ENCODE measurements around the gene MED20.

Gene MED20

GRCh38 chr6:41901882-41902519 is 18.9 kb downstream of the MED20 start:
- no peak overlapping the region for H3K27ac Mint-ChIP-seq
- peaks cover 6 to 21% of the 10 kb centered on the region in 2 donors for H3K36me3 Mint-ChIP-seq
- peaks cover 0 to 6% of the 10 kb centered on the region in 2 donors for H3K4me1 Mint-ChIP-seq
- H3K27me3 Mint-ChIP-seq = no peaks in the 10 kb centered on the region
- no peaks in the 10 kb centered on the region for H3K9me3 Mint-ChIP-seq
- ATAC-seq (replicated peaks) (peak; percentile 31 to 55), DNase-seq (no peak)
- no peak overlapping the region for H3K4me3 Mint-ChIP-seq

GRCh38 chr6:41900861-41901260 is 20.1 kb downstream of the MED20 start:
- peaks cover 2 to 10% of the 10 kb centered on the region in 2 donors for H3K36me3 Mint-ChIP-seq
- no peak overlapping the region for H3K27ac Mint-ChIP-seq
- peaks cover 4 to 16% of the 10 kb centered on the region in 2 donors for H3K4me1 Mint-ChIP-seq
- DNase-seq (no peak), ATAC-seq (replicated peaks) (no peak)
- H3K9me3 Mint-ChIP-seq = no peaks in the 10 kb centered on the region
- no peaks in the 10 kb centered on the region for H3K27me3 Mint-ChIP-seq
- no peak overlapping the region for H3K4me3 Mint-ChIP-seq

GRCh38 chr6:41896281-41896680 is 24.7 kb downstream of the MED20 start:
- H3K9me3 Mint-ChIP-seq = no peaks in the 10 kb centered on the region

GRCh38 chr6:41895300-41896233 is 25.4 kb downstream of the MED20 start, which contains the start of gene USP49:
TSS of gene USP49 (minus strand) at chr6:41895375. CDS start at chr6:41806983, 88,392 bp downstream.
- Mint-ChIP-seq H3K27me3 (no peaks in the 10 kb centered on the region), H3K4me3 (no peak within 1 kb of the TSS), H3K36me3 (no peaks in the 10 kb centered on the region), H3K4me1 (peaks cover 5 to 12% of the 10 kb centered on the region in 2 donors), H3K9me3 (no peaks in the 10 kb centered on the region), H3K27ac (peak within 1 kb of the TSS; percentile 96)
- peak; percentile 91 to 94 for ATAC-seq (replicated peaks)
- DNase-seq = peak; percentile 82

More at GRCh38 chr6:41896281-41896680, 24.7 kb downstream of the MED20 start:
- ATAC-seq (replicated peaks) (no peak), DNase-seq (no peak)
- Mint-ChIP-seq H3K36me3 (no peaks in the 10 kb centered on the region), H3K4me3 (no peak overlapping the region), H3K27me3 (no peaks in the 10 kb centered on the region), H3K27ac (peak overlapping the region; percentile 96), H3K4me1 (peaks cover 5 to 12% of the 10 kb centered on the region in 2 donors)

- peak overlapping the region; percentile 96 for H3K27ac Mint-ChIP-seq
- no peaks in the 10 kb centered on the region for H3K36me3 Mint-ChIP-seq
- peak; percentile 31 to 33 for ATAC-seq (replicated peaks)
- no peak overlapping the region for H3K4me3 Mint-ChIP-seq
- H3K4me1 Mint-ChIP-seq = peaks cover 5 to 12% of the 10 kb centered on the region in 2 donors
- no peaks in the 10 kb centered on the region for H3K27me3 Mint-ChIP-seq
- no peak for DNase-seq
- H3K9me3 Mint-ChIP-seq = no peaks in the 10 kb centered on the region
Observed at GRCh38 chr6:41894366-41895299, 26.3 kb downstream of the MED20 start.

GRCh38 chr6:41892921-41893564 is 27.9 kb downstream of the MED20 start:
- Mint-ChIP-seq H3K36me3 (no peaks in the 10 kb centered on the region), H3K4me3 (no peak overlapping the region), H3K27me3 (no peaks in the 10 kb centered on the region), H3K9me3 (no peaks in the 10 kb centered on the region), H3K4me1 (peaks cover 5 to 12% of the 10 kb centered on the region in 2 donors), H3K27ac (no peak overlapping the region)
- no peak for DNase-seq
- ATAC-seq (replicated peaks) = no peak

GRCh38 chr6:41887331-41887751 is 33.6 kb downstream of the MED20 start:
- no peak overlapping the region for H3K27ac Mint-ChIP-seq
- no peaks in the 10 kb centered on the region for H3K36me3 Mint-ChIP-seq
- no peaks in the 10 kb centered on the region for H3K9me3 Mint-ChIP-seq
- no peaks in the 10 kb centered on the region for H3K4me1 Mint-ChIP-seq
- no peaks in the 10 kb centered on the region for H3K27me3 Mint-ChIP-seq
- DNase-seq = no peak
- no peak overlapping the region for H3K4me3 Mint-ChIP-seq
- no peak for ATAC-seq (replicated peaks)

GRCh38 chr6:41885930-41886329 is 35.0 kb downstream of the MED20 start:
- no peaks in the 10 kb centered on the region for H3K9me3 Mint-ChIP-seq
- ATAC-seq (replicated peaks) (no peak), DNase-seq (no peak)
- no peaks in the 10 kb centered on the region for H3K27me3 Mint-ChIP-seq
- H3K4me3 Mint-ChIP-seq = no peak overlapping the region
- H3K27ac Mint-ChIP-seq = no peak overlapping the region
- no peaks in the 10 kb centered on the region for H3K36me3 Mint-ChIP-seq
- H3K4me1 Mint-ChIP-seq = no peaks in the 10 kb centered on the region

- DNase-seq (no peak), ATAC-seq (replicated peaks) (no peak)
- Mint-ChIP-seq H3K4me1 (peaks cover 0 to 1% of the 10 kb centered on the region in 2 donors), H3K9me3 (no peaks in the 10 kb centered on the region), H3K27ac (no peak overlapping the region), H3K4me3 (no peak overlapping the region), H3K27me3 (no peaks in the 10 kb centered on the region), H3K36me3 (no peaks in the 10 kb centered on the region)
Observed at GRCh38 chr6:41884957-41885356, 36.0 kb downstream of the MED20 start.

- no peak for ATAC-seq (replicated peaks)
- no peak for DNase-seq
Observed at GRCh38 chr6:41881506-41881905, 39.4 kb downstream of the MED20 start.

GRCh38 chr6:41878961-41879405 is 42.0 kb downstream of the MED20 start:
- H3K27ac Mint-ChIP-seq = no peak overlapping the region
- no peaks in the 10 kb centered on the region for H3K9me3 Mint-ChIP-seq
- DNase-seq (no peak), ATAC-seq (replicated peaks) (no peak)
- peaks cover 4 to 6% of the 10 kb centered on the region in 2 donors for H3K4me1 Mint-ChIP-seq
- H3K27me3 Mint-ChIP-seq = no peaks in the 10 kb centered on the region
- H3K36me3 Mint-ChIP-seq = no peaks in the 10 kb centered on the region
- no peak overlapping the region for H3K4me3 Mint-ChIP-seq

More at GRCh38 chr6:41881506-41881905, 39.4 kb downstream of the MED20 start:
- Mint-ChIP-seq H3K36me3 (no peaks in the 10 kb centered on the region), H3K27me3 (no peaks in the 10 kb centered on the region), H3K4me1 (peaks cover 0 to 1% of the 10 kb centered on the region in 2 donors), H3K27ac (no peak overlapping the region), H3K9me3 (no peaks in the 10 kb centered on the region), H3K4me3 (no peak overlapping the region)

GRCh38 chr6:41878246-41878645 is 42.7 kb downstream of the MED20 start:
- Mint-ChIP-seq H3K27me3 (no peaks in the 10 kb centered on the region), H3K27ac (no peak overlapping the region), H3K36me3 (no peaks in the 10 kb centered on the region), H3K9me3 (no peaks in the 10 kb centered on the region), H3K4me1 (peaks cover 4 to 6% of the 10 kb centered on the region in 2 donors), H3K4me3 (no peak overlapping the region)
- no peak for DNase-seq
- ATAC-seq (replicated peaks) = no peak

- no peak for DNase-seq
- no peaks in the 10 kb centered on the region for H3K27me3 Mint-ChIP-seq
- H3K9me3 Mint-ChIP-seq = no peaks in the 10 kb centered on the region
- H3K4me1 Mint-ChIP-seq = peaks cover 6 to 12% of the 10 kb centered on the region in 2 donors
- H3K27ac Mint-ChIP-seq = no peak overlapping the region
- H3K4me3 Mint-ChIP-seq = no peak overlapping the region
- ATAC-seq (replicated peaks) = no peak
- no peaks in the 10 kb centered on the region for H3K36me3 Mint-ChIP-seq
Observed at GRCh38 chr6:41877051-41877680, 43.8 kb downstream of the MED20 start.

Measured in stimulated activated naive B cell treated with anti-CD40 and anti-IgM and Interleukin-4, amounts not matched to agents 10 μg/mL and 1 μg/mL and 100 μg/mL, for 72 hours (primary cell).